HPDE6-E6E7 (cell line): Measurements from ENCODE around the gene SLC9B2.

Experiments
- DNase-seq: peaks from one replicate; pipeline ENCODE4 v3.0.0; 2011; ENCODE audit warnings: missing footprints; ENCODE audit errors: extremely low spot score

The SLC9B2 gene

GRCh38 chr4:103075894-103076746 lies 441 bp downstream of the SLC9B2 start:
- peak; percentile 38 for DNase-seq

DNA sequence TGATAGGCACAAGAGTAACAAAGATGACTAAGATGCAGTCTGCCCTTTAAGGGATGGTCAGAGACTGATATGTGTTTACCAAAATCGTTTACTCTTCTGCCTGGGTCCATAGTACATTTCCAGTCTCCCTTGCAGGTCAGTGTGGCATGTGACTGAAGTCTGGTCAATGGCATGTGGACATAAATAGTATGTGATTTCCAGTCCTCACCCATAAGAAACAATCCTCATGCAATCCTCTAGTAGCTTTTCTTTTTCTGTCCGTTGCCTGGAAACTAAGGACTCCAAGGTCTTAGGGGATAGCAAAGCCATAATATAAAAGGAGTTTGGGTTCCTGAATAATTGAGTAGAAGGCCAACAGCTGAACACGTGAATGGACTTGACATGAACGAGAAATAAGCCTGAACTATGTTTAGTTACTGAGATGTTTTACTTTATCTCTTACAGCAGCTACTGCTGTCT lies 1.1 kb downstream of the SLC9B2 start:
- DNase-seq: no peak

DNA sequence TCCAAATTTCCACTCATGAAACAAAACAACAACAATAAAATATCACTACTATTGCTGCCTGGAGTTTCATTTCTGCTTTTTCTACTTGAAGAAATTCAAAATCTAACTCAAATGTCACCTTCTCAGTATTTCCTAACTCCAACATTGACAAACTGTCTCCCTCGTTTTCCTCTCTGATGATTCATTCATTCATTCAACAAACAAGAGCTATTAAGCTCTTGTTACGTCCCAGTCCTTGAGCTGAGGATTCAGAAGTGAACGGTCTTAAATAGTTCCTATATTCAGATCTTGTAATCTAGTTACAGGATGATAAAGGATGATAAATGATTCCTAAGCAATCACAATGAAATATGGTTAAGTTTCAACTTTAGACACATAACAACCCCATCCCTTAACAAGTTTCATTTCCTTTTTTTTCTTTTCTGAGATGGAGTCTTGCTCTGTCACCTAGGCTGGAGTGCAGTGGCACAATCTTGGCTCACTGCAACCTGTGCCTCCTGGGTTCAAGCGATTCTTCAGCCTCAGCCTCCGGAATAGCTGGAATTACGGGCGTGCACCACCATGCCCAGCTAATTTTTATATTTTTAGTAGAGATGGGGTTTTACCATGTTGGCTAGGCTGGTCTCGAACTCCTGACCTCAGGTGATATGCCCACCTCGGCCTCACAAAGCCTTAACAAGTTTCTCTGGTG lies 1.7 kb downstream of the SLC9B2 start:
- DNase-seq: no peak

- DNase-seq: no peak
These were observed 2.6 kb downstream of the SLC9B2 start for GRCh38 chr4:103073792-103074438.

DNA sequence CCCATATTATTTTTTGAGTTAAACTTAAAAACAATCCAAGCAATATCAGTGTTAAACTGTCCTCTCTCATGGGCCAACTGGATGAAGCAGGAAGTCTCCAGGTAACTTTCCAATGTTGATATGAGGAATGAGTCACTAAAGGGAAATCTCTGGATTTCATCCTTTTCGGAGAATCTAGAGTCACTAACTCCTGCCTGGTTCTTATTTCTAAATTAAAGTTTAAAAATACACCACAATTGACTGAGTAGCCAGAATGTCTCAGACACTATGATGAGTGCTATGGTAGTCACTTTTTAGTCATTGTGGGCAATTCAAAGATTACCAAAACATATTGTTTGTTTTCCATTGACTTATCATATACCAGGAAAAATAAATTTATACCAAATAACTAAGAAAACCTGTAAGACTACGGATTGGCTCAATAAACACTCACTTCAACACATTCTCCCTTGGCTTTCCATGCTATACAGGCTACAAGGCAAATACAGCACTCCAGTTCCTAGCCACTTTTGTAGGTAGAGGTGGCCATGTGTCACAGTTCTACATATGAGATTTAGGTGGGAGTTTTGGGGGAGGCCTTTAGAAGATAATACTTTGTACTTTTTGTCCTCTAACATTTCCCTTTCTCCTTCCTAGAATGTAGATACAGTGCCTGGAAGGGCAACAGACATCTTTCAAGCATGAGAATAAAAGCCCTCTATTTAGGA lies 8.6 kb downstream of the SLC9B2 start:
- DNase-seq: no peak

DNA sequence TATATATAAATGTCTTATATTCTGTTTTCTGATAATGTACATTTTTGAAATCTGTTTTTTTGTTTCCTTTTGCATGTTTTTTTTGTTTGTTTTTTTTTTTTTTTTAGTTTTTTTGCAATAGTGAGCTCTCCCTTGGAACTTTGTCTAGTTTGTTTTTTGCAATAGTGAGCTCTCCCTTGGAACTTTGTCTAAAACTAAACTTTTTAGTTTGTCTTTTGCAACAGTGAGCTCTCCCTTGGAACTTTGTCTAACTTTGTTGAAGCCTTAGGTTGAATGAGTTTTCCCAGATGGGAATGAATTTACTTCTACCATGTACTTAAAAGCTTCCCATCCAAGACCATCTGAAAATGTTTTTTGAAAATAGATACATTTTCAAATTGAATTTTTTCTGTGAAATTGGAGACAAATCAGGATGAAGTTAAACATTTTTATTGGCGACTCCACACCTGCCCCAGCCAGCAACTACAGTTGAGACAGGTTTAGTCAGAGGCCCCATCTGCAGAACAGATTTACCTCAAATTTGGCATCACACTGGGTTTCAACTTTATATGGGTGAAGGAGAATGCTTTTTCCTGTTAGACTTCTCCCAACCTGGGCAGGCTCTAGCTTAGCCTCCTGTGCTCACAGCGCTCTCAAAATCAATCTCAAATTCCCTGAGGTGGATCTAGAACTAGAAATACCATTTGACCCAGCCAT lies 16.0 kb downstream of the SLC9B2 start:
- no peak for DNase-seq

GRCh38 chr4:103054030-103054429 lies 22.5 kb downstream of the SLC9B2 start:
- no peak for DNase-seq

DNA sequence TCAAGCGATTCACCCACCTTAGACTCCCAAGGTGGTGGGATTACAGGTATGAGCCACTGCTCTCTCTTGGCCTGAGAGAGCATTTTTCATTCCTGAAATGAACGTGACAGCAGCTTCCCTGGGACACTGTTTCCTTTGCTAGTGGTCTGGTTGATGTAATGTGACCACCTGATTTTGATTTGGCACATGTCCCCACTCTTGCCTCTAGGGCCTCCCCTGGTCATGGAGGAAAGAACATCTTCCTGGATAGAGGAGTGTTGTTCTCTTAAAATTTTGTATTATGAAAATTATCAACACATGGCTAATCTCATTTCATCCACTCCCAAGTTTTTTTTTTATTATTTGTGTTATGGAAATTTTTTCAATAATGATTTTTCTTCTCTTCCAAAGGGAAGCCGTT lies 23.8 kb downstream of the SLC9B2 start:
- no peak for DNase-seq

DNA sequence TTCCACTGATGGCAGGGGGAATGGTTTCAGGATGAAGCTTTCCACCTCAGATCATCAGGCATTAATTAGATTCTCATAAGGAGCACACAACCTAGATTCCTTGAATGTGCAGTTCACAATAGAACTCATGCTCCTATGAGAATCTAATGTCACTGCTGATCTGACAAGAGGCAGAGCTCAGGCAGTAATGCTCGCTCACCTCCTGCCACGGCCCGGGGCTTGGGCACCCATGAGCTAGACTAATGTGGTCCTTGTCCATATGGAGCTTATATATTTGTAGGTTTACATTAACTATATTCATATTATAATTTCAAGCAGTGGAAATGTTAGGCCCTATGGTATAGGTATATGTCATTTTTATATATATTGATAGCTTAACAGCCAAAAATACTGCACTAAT lies 24.4 kb downstream of the SLC9B2 start:
- DNase-seq: no peak

GRCh38 chr4:103050736-103051436 lies 25.7 kb downstream of the SLC9B2 start:
- DNase-seq: no peak

- DNase-seq: no peak
These were observed 29.9 kb downstream of the SLC9B2 start for GRCh38 chr4:103046416-103047290.

DNA sequence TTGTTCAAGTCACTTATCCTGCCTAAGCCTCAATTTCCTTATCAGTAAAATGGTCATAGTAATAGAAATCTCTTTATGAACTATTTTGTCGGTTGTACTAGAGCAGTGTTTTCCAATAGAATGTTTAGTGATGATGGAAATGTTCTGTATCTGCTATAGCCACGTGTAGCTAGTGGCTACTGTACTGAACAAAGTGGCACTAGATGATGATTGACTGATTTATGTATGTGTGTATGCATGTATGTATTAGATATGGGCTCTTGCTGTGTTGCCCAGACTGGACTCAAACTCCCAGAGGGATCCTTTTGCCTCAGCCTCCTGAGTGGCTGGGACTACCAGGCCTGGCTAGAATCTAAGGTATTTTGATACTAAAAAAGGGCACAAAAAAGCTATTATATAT lies 32.4 kb downstream of the SLC9B2 start:
- no peak for DNase-seq

- DNase-seq: no peak
These were observed 40.4 kb downstream of the SLC9B2 start for GRCh38 chr4:103036169-103036568.

- DNase-seq: no peak
These were observed 44.0 kb downstream of the SLC9B2 start for GRCh38 chr4:103032574-103032973.

- no peak for DNase-seq
These were observed 45.8 kb downstream of the SLC9B2 start for GRCh38 chr4:103030791-103031190.

- no peak for DNase-seq
These were observed 47.3 kb downstream of the SLC9B2 start for GRCh38 chr4:103029300-103029699.

DNA sequence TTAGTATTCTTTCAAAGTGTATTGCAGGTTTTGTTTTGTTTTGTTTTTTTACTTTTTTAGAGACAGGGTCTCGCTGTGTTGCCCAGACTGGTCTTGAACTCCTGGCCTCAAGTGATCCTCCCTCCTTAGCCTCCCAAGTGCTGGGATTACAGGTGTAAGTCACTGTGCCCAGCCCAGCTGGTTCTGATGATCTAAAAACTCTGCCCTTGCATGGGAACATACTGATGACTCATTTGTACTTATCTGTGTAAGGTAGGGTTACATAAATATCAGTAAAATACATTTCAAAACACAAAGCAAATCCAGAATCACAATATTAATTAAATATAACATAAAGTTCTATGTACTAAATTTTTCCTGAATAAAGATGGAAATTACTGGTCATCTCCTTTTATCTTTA lies 49.7 kb downstream of the SLC9B2 start:
- DNase-seq: no peak

DNA sequence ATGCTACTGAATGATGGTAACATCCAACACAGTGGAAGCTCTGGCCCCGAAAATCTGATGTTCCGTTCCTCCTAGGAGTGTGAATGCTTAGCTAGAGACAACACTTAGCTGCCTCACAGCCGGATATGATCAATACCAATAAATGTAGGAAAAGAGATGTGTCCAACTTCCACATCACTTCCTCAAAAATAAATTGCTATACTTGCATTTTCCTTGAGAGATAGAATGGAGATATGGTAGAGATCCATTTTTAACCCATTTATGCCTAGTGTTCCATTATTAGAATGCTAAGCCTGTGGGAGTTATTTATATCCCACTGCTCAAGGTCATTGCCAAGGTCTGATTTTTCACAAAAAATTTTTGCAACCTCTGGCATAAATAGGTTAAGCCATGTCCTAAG lies 51.6 kb downstream of the SLC9B2 start:
- no peak for DNase-seq

DNA sequence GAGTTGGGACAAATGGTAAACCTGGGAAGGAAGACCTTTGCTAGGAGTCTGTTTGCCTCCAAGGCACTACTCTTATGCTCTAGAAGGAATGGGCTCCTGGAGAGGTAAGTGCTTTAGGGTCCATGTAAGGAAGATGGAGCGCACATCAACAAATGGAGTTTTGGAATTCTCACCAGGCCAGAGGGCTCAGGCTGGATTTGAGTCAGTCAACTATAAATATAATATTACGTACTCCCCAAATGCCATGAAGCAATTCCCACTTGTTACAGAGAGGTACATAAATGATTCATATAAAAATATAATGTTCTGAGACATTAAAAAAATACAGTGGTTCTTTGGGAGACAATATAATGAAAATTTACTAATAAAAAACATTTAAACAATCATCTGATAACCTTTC lies 55.4 kb downstream of the SLC9B2 start:
- DNase-seq: no peak
